Erythroblast (primary cell): ENCODE data around the gene KRTAP10-1.

Experiments
- GATA1 ChIP-seq: IDR thresholded peaks from 2 replicates; pipeline ENCODE4 v1.6.1; 2011; ENCODE audit warnings: low read depth, mild to moderate bottlenecking, control low read depth, low read length, moderate library complexity
- POLR2A ChIP-seq: IDR thresholded peaks from 2 replicates; pipeline ENCODE4 v1.6.1; 2011; ENCODE audit warnings: mild to moderate bottlenecking, low read length

DNA sequence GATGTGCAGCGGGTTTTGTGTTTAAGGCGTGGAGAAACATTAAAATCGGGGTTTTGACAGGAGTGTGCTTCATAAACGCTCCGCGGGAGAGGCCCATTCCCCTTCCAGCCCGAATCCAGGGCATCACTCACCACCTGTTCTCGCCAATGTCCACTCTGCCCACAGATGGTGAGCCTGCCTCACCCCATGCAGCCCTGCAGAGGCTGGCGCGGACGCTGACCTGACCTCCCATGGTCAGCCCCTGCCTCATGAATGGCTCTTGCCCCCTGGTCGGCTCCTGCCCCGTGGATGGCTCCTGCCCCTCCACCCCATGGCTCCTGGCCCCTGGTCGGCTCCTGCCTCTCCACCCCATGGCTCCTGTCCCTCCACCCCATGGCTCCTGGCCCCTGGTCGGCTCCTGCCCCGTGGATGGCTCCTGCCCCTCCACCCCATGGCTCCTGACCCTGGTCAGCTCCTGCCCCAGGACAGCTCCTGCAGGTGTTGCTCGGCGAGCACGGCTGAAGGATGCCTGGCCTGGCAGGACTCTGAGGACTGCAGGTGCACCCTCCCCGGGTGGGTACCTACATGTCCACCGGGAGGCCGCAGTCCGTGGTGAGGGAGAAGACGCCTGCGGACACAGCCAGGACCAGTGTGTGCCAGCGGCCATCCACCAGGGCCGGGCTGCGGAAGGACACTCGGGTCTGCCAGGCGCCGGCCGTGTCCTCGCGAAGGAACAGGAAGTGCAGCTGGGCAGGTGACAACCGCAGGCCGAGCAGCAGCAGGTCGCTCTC is 6.7 kb downstream of the KRTAP10-1 start:
- no peak for TF ChIP-seq POLR2A
- no peak for TF ChIP-seq GATA1
